Fibroblast of pulmonary artery (primary cell): ENCODE measurements around the gene AGAP1.
A peak's percentile ranks its signal among the peaks of the same experiment; 100 is the strongest.

Experiments
- DNase-seq: peaks from one replicate; pipeline ENCODE4 v3.0.0-alpha.2; 2010; ENCODE audit warnings: low read depth
- H3K4me3 ChIP-seq: replicated peaks from 2 replicates; pipeline ENCODE4 v1.5.1; 2011; ENCODE audit warnings: low read depth, mild to moderate bottlenecking, control low read depth, low read length, moderate library complexity
- TF ChIP-seq, protein P1 (sequence below): IDR thresholded peaks from 2 replicates; pipeline ENCODE4 v1.5.1; 2011; ENCODE audit warnings: mild to moderate bottlenecking, control low read depth, low read length, inconsistent platforms; ENCODE audit errors: missing control alignments

Gene AGAP1

DNA sequence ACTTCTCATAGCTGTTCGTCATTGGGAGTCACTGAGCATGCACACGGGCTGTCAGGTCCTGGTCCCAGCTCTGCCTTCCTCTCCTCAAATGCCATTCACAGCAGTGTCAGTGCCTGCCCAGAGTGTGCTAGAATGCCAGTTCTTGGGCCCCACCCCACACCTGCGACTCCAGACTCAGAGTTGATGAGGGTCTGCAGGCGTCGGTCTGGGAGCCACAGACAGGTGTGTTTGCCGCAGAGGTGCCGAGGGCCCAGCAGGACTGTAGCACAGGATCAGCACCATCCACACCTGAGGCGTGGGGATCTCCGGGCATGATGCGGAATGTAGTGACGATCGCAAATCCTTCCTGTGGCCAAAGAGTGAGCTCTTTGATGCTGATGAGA, 56.5 kb downstream of the AGAP1 start:
- no peak for DNase-seq
- TF ChIP-seq, protein P1, sequence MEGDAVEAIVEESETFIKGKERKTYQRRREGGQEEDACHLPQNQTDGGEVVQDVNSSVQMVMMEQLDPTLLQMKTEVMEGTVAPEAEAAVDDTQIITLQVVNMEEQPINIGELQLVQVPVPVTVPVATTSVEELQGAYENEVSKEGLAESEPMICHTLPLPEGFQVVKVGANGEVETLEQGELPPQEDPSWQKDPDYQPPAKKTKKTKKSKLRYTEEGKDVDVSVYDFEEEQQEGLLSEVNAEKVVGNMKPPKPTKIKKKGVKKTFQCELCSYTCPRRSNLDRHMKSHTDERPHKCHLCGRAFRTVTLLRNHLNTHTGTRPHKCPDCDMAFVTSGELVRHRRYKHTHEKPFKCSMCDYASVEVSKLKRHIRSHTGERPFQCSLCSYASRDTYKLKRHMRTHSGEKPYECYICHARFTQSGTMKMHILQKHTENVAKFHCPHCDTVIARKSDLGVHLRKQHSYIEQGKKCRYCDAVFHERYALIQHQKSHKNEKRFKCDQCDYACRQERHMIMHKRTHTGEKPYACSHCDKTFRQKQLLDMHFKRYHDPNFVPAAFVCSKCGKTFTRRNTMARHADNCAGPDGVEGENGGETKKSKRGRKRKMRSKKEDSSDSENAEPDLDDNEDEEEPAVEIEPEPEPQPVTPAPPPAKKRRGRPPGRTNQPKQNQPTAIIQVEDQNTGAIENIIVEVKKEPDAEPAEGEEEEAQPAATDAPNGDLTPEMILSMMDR = no peak
- H3K4me3 ChIP-seq = no peak overlapping the region

DNA sequence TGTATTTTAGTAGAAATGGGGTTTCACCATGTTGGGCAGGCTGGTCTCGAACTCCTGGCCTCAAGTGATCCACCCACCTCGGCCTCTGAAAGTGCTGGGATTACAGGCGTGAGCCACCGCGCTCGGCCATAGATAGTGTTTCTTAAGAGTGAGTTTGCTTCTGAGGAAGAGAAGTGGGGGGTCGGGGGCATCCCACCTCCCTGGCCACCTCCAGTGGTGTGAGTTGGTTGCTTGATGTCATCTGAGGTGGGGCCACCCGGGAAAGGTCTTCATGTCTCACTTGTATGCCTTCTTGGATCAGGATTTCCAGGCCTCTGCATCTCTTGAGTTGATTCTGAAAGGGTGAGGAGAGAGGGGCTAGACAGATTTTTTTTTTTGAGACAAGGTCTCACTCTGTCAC, 57.1 kb downstream of the AGAP1 start:
- no peak overlapping the region for H3K4me3 ChIP-seq
- TF ChIP-seq, protein P1 = no peak
- no peak for DNase-seq

DNA sequence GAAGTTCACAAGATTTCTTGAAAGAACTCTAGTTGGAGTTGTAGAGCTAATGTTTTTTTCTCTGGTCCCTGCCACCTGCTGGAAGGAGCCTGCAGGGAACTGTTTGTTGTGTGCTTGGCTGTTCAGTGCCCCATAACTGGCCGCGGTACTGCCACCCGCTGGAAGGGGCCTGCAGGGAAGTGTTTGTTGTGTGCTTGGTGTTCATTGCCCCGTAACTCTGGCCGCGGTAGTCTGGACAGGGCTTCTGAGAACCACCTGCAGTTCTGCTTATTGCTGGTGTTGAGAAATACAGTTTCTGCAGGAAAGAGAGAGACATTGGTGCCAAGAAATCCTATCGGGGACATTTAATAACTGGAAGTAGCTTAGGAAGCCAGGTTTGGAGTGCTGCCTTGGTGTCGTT, 58.1 kb downstream of the AGAP1 start:
- DNase-seq = peak; percentile 57
- no peak overlapping the region for H3K4me3 ChIP-seq
- TF ChIP-seq, protein P1 = peak; percentile 53

DNA sequence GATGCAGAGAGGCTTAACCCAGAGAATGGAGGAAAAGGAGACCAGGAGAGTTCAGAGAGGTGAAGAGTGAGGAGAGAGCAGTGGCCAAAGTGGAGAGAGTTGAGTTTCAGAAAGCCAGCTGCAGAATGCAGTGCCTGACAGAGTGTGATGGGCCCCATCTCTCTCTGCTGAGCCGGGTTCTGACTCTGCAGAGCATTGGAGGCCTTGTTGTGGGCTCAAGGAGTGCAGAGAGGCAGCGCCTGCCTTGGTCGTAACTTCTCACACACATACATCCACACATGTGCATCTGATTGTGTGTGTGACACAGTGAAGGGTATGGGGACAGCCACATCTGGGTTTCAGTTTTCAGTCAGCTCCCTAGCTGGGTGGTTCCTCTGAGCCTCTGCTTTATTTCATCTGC, 58.8 kb downstream of the AGAP1 start:
- H3K4me3 ChIP-seq = no peak overlapping the region
- no peak for DNase-seq
- TF ChIP-seq, protein P1 = no peak

DNA sequence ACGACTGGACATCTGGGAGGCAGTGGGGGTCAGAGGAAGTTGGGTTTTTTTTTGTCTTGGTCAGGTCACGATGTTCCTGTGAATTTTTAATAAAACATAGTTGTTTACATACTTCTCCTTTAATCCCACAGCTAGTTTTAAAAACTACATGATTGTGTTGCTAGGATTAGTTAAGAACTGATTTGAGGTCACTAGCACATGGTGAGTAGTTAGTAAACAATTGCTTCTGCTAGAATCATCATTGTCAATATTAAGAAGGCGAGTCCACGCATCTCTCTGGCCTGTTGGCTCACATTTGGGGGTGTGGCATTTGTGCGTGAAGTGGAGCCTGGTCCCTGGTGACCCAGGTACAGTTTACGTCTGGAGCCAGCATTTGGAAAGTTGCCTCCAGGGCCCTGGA, 59.4 kb downstream of the AGAP1 start:
- no peak for DNase-seq
- TF ChIP-seq, protein P1 = no peak
- H3K4me3 ChIP-seq = no peak overlapping the region

DNA sequence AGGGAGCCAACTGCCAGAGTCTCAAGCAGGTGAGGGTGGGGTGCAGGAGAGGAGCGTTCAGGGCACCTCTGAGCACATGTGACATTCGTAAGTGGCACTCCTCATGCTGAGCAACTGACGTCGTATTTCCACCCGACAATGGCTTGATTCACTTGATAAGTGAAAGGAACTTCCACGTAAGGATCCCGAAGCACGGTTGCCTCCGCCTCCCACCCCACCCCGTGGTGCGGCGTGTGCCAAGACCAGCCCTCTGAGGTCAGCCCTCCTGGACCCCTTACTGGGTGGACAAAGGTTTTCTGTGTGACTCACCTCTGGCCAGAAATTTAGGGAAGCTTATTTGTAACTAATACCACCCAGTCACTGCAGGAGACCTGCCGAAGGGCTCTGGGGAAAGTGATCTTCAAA, 59.9 kb downstream of the AGAP1 start:
- H3K4me3 ChIP-seq = no peak overlapping the region
- no peak for DNase-seq
- TF ChIP-seq, protein P1 = no peak

DNA sequence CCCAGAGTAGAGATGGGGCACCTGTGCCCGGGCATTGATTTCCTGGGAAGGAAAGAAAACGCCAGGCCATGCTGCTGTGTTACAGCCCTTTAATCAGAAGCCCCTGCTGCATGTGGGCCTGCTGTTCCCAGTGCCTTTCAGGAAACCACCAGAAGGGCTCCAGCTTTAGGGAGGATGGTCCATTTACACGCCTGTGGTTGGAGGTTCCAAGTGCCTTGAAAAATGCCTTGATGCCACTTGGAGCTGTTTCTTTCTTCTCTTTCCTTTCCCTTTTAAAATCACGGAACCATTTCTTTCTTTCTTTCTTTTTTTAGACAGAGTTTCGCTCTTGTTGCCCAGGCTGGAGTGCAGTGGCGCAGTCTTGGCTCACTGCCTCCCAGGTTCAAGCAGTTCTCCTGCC, 60.5 kb downstream of the AGAP1 start:
- no peak for DNase-seq
- H3K4me3 ChIP-seq = no peak overlapping the region
- TF ChIP-seq, protein P1 = no peak
